ENCODE data around the gene SF3B4.

GRCh38 chr1:149928401-149928724, 760 bp upstream of the SF3B4 start:
- TF ChIP-seq CTCF (IDR thresholded peaks at IDR 0.05) (no peak), POLR2AphosphoS5 (IDR thresholded peaks at IDR 0.05) (no peak), POLR2A (IDR thresholded peaks at IDR 0.05) (no peak)

Data from sigmoid colon (tissue), 4 donors.